GM12875 (cell line): ENCODE data around the gene MOB3C.

Experiments
- H3K4me3 ChIP-seq: one replicate; pipeline ENCODE4 v1.5.1; 2011; ENCODE audit warnings: low read depth, low read length, control low read depth
- CTCF ChIP-seq: IDR thresholded peaks from 2 replicates; pipeline ENCODE4 v1.5.1; 2011; ENCODE audit warnings: low read depth, mild to moderate bottlenecking, control low read depth, inconsistent platforms, low read length, moderate library complexity, borderline replicate concordance; ENCODE audit not compliant: insufficient read depth

Gene MOB3C

GRCh38 chr1:46575300-46575699 lies 41.3 kb downstream of the MOB3C start:
- no peak overlapping the region for H3K4me3 ChIP-seq
- TF ChIP-seq CTCF: no peak

GRCh38 chr1:46571691-46572225 lies 44.9 kb downstream of the MOB3C start:
- no peak for TF ChIP-seq CTCF
- H3K4me3 ChIP-seq: no peak overlapping the region

DNA sequence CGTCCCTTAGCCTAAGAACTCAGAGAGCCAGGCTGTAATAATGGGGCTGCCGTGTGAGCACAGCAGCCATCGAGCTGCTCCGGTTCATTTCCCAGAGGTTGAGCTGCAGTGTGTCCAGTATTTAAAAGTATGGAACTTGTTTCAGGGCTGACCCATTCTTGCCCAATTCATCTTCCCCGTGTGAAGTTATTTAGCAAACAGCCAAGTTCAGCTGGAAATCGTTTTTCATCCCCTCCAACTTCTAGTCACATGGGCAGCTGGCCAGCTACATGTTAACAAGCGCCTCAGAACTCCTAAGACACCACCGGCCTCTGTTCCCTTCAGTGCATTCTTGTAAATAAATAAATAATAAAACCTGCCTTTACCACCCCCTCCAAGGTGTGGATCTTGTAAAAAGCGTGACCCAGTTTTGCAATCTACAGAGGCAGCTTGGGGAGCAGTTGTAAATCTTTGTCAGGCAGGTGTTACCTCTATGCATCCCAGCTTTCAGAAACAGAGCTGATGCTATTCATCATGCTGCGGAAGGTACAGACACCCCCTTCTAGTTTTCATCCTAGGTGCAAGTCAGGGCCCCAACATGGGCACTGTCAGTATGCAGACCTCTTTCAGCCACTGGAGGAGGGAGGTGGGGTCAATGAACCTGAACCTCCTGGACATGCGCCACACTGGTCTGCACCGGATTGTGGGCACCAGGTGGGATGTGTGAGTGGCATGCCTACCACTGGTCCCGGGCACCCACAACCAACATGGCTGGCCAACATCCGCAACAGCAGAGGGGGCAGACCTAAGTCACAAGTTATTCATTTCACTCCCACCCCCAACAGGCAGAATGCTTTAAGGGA lies 46.5 kb downstream of the MOB3C start:
- TF ChIP-seq CTCF: no peak
- H3K4me3 ChIP-seq: no peak overlapping the region

- no peak overlapping the region for H3K4me3 ChIP-seq
- no peak for TF ChIP-seq CTCF
Measured at GRCh38 chr1:46569116-46569515, 47.5 kb downstream of the MOB3C start.

DNA sequence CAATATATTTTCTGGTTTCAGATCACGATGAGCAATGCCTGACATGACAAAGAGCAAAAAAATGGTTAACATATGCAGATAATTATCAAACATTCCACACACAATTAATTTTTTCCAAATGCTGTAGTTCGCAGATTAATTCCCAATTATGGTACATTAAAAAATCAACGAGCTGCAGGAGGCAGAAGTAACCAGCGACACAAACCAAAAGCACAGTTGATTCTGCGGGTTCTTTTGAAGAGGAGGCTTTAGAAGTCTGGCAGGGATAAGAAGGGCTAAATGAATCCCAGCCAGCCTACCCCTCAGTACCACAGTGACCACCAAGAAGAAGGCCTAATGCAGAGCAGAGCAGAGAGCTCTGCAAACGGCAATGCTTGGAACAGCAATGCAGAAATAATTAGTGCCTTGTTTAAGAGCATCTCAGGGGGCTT lies 48.1 kb downstream of the MOB3C start:
- TF ChIP-seq CTCF: no peak
- H3K4me3 ChIP-seq: no peak overlapping the region

GRCh38 chr1:46563341-46563740 lies 53.3 kb downstream of the MOB3C start:
- H3K4me3 ChIP-seq: no peak overlapping the region
- no peak for TF ChIP-seq CTCF

GRCh38 chr1:46562498-46562897 lies 54.1 kb downstream of the MOB3C start:
- TF ChIP-seq CTCF: no peak
- H3K4me3 ChIP-seq: no peak overlapping the region
